GM12878 (cell line): ENCODE results near the gene DPP3. TPM values are rescaled to one million over a fixed set of nuclear protein-coding genes. Genes with fewer than 3 reads are reported as not detected.

Experiments
- ATAC-seq: fragments of 200-7000 bp; cut with Tn5 transposase; 3 replicates; pipeline ENCODE4 v1.9.1; 2020; ENCODE audit warnings: mild to moderate bottlenecking, moderate library complexity
- BruUV-seq: library from RNA; stranded (reverse); fragments of 400-500 nt; replicated peaks from 2 replicates; lab custom pipeline; 2021; lab: Mats Ljungman, UMichigan
- CTCF ChIA-PET: fragments of 300-600 bp; sonication (Branson Sonifier 250); formaldehyde crosslinking; extraction: SDS; loops from one replicate; lab custom pipeline; 2021; ENCODE audit warnings: inconsistent platforms; lab: Yijun Ruan, JAX
- POLR2A ChIA-PET: fragments of 350-600 bp; formaldehyde crosslinking; extraction: SDS; loops from one replicate; lab custom pipeline; 2021; ENCODE audit warnings: inconsistent platforms; lab: Charles Lee
- RAD21 ChIA-PET: fragments of 300-600 bp; sonication (Branson Sonifier 250); formaldehyde crosslinking; loops from one replicate; lab custom pipeline; 2023; ENCODE audit warnings: antibody characterized with exemption; ENCODE audit not compliant: unreplicated experiment; lab: Charles Lee
- SMC1A ChIA-PET: fragments of 300-600 bp; sonication (Branson Sonifier 250); formaldehyde crosslinking; loops from one replicate; lab custom pipeline; 2023; ENCODE audit not compliant: unreplicated experiment, uncharacterized antibody; lab: Charles Lee
- DNase-seq: peaks from one replicate; pipeline ENCODE4 v3.0.0-alpha.2; 2011; ENCODE audit warnings: low read depth, low spot score
- FAIRE-seq: peaks from 3 replicates; lab custom pipeline; 2011; peaks lifted over from hg19 to GRCh38; lab: Jason Lieb, UNC
- H2AFZ ChIP-seq: 2 replicates; pipeline ENCODE4 v1.6.0; 2011; ENCODE audit warnings: low read depth, low read length, control low read depth; ENCODE audit not compliant: control insufficient read depth
- H3K27ac ChIP-seq: 2 replicates; pipeline ENCODE4 v1.5.1; 2011; ENCODE audit warnings: control low read depth; ENCODE audit not compliant: control insufficient read depth, insufficient read depth
- H3K27me3 ChIP-seq, 2 experiments: replicated peaks in 1 of 2; 2 replicates each; pipeline versions ENCODE4 v1.6.0 to v1.6.1; 2011; ENCODE audit warnings: low read length in 1 of 2; ENCODE audit not compliant: control insufficient read depth in 2 of 2, insufficient read depth in 2 of 2
- H3K36me3 ChIP-seq, 2 experiments: 2 replicates each; pipeline ENCODE4 v1.5.1; 2011; ENCODE audit warnings: low read length in 1 of 2; ENCODE audit not compliant: control insufficient read depth in 2 of 2, insufficient read depth in 2 of 2
- H3K4me1 ChIP-seq: 2 replicates; pipeline ENCODE4 v1.6.1; 2011; ENCODE audit warnings: mild to moderate bottlenecking, low read length, moderate library complexity, mixed read lengths; ENCODE audit not compliant: control insufficient read depth, insufficient read depth
- H3K4me2 ChIP-seq: 2 replicates; pipeline ENCODE4 v1.6.0; 2011; ENCODE audit warnings: control low read depth; ENCODE audit not compliant: control insufficient read depth, insufficient read depth
- H3K4me3 ChIP-seq: fragments of 200-600 bp; sonication (generic); 2 replicates; pipeline ENCODE4 v1.5.1; 2016
- H3K79me2 ChIP-seq: 2 replicates; pipeline ENCODE4 v1.6.0; 2011; ENCODE audit warnings: low read length; ENCODE audit not compliant: control insufficient read depth, insufficient read depth
- H3K9ac ChIP-seq: 2 replicates; pipeline ENCODE4 v1.8.0; 2011; ENCODE audit warnings: low read length, control low read depth, mixed read lengths; ENCODE audit not compliant: control insufficient read depth, insufficient read depth
- H3K9me3 ChIP-seq: replicated peaks from 3 replicates; pipeline ENCODE4 v1.5.1; 2011; ENCODE audit warnings: mild to moderate bottlenecking, low read length; ENCODE audit not compliant: control insufficient read depth, insufficient read depth
- H4K20me1 ChIP-seq: 2 replicates; pipeline ENCODE4 v1.6.0; 2011; ENCODE audit not compliant: control insufficient read depth, insufficient read depth
- EP300 ChIP-seq, 2 experiments: fragments of 150-350 bp in 1 of 2; IDR thresholded peaks; 2 replicates each; pipeline ENCODE4 v1.6.1; 2011 to 2012; ENCODE audit warnings: low read depth in 2 of 2, low read length in 2 of 2, borderline replicate concordance in 1 of 2, improper control_type of control experiment in 1 of 2, inconsistent platforms in 1 of 2; ENCODE audit not compliant: control insufficient read depth in 1 of 2
- FOXM1 ChIP-seq: IDR thresholded peaks from 2 replicates; pipeline ENCODE4 v1.6.1; 2012; ENCODE audit warnings: low read depth, mild to moderate bottlenecking, inconsistent platforms, low read length, moderate library complexity
- IRF4 ChIP-seq: IDR thresholded peaks from 2 replicates; pipeline ENCODE4 v1.6.1; 2011; ENCODE audit warnings: low read depth, low read length
- KLF5 ChIP-seq: fragments of 450-650 bp; IDR thresholded peaks from 2 replicates; pipeline ENCODE4 v1.6.1; 2014; ENCODE audit warnings: mild to moderate bottlenecking; ENCODE audit not compliant: partially characterized antibody
- MXI1 ChIP-seq: fragments of 150-350 bp; IDR thresholded peaks from 2 replicates; pipeline ENCODE4 v1.6.1; 2011; ENCODE audit warnings: low read depth, mild to moderate bottlenecking, inconsistent platforms, low read length, improper control_type of control experiment
- NFXL1 ChIP-seq: fragments of 450-650 bp; IDR thresholded peaks from 2 replicates; pipeline ENCODE4 v1.6.1; 2017; ENCODE audit warnings: antibody characterized with exemption, mild to moderate bottlenecking, borderline replicate concordance
- NR2F1 ChIP-seq: fragments of 450-650 bp; conservative IDR thresholded peaks from 2 replicates; pipeline ENCODE4 v1.6.1; 2017; ENCODE audit warnings: mild to moderate bottlenecking
- SIN3A ChIP-seq: IDR thresholded peaks from 2 replicates; pipeline ENCODE4 v1.6.1; 2012; ENCODE audit warnings: low read depth, low read length, improper control_type of control experiment
- TAF1 ChIP-seq: IDR thresholded peaks from 2 replicates; pipeline ENCODE4 v1.6.1; 2011; ENCODE audit warnings: mild to moderate bottlenecking, low read depth, low read length, borderline replicate concordance
- WGBS: methylation state at CpG from one replicate; pipeline ENCODE4 v1.1.6; 2016; ENCODE audit warnings: low lambda C conversion rate; ENCODE audit not compliant: insufficient replicate concordance, insufficient coverage; ENCODE audit errors: missing lambda C conversion rate; 5-methylcytosine and 5-hydroxymethylcytosine counted together
- in situ Hi-C: fragments of 300-500 bp; cut with MboI; formaldehyde crosslinking; loops from 9 replicates; pipeline ENCODE4 v1.14.3; 2018; ENCODE audit warnings: mixed read lengths
- intact Hi-C: fragments of 100-400 bp; cut with micrococcal nuclease; formaldehyde crosslinking; loops from one replicate; pipeline ENCODE4 v1.14.2; 2022; ENCODE audit not compliant: unreplicated experiment
- polyA plus RNA-seq, 11 experiments: library from polyadenylated mRNA; depleted of rRNA in 4 of 11; unstranded in 6 of 11; stranded (reverse) in 5 of 11; fragments of >200 nt; fragmentation: Nextera tagmentation in 4 of 11; fragmentation: Illumina TruSeq in 1 of 11; extraction: Ambion mirVana in 4 of 11; extraction: Trizol in 1 of 11; gene quantifications; 1 replicate in 1 of 11; 2 replicates in 10 of 11; pipeline versions ENCODE4 v1.2.1 to v1.2.3, GENCODE V29; 2011 to 2016; ENCODE audit warnings: inconsistent platforms in 2 of 11, missing spikeins in 2 of 11, low read depth in 1 of 11
- total RNA-seq, 4 experiments: library from RNA; depleted of rRNA in 3 of 4; stranded (reverse); fragments of >200 nt in 3 of 4; fragmentation: Illumina TruSeq in 1 of 4; extraction: Trizol in 1 of 4; gene quantifications; 2 replicates each; pipeline versions ENCODE4 v1.2.1 to v1.2.3, GENCODE V29; 2013 to 2021
- TF ChIP-seq, protein P1 (sequence below): IDR thresholded peaks from 2 replicates; pipeline ENCODE4 v1.6.1; 2011; ENCODE audit warnings: borderline replicate concordance, low read depth, mild to moderate bottlenecking, moderate library complexity, low read length; ENCODE audit not compliant: insufficient read depth, poor library complexity, severe bottlenecking

DPP3 gene
- total and polyA plus RNA-seq, 10 of the 15 experiments (the other 5 are each of a cell fraction or from before 2014, with no cell fraction given), result 6.0 to 117 (median 78.1) TPM

DNA sequence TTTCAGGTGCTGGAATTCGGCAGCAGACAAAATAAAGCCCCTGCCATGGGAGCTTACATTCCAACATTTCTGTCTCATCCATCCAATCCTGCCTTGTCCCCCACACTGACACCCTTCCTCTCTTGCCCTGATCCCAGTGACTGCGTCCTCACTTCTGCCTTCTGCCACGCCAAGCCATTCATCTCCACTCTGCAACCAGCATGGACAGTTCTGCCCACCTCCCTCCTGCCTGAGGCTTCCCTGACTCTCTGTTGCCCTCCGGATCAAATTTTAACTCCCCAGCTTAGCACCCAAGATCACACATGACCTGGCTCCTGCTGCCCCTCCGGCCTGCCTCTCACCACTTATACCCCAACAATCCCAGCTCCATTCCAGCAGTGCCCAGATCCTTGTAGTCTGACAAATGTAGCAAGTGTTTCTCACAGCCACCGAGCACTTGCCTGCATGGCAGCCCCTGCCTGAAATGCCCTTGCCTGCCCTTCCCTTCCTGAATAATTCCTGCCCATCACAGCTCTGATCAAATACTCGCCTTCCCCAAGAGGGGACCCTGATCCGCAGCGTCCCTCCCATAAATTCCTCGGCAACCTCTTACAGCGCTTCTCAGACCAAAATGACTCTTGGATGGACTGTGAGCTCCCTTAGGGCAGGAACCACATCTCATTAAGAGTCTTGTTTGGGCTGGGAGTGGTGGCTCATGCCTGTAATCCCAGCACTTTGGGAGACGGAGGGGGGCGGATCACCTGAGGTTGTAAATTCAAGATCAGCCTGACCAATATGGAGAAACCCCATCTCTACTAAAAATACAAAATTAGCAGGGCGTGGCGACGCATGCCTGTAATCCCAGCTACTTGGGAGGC is 68.8 kb downstream of the DPP3 start (continued):
- TF ChIP-seq, protein P1, sequence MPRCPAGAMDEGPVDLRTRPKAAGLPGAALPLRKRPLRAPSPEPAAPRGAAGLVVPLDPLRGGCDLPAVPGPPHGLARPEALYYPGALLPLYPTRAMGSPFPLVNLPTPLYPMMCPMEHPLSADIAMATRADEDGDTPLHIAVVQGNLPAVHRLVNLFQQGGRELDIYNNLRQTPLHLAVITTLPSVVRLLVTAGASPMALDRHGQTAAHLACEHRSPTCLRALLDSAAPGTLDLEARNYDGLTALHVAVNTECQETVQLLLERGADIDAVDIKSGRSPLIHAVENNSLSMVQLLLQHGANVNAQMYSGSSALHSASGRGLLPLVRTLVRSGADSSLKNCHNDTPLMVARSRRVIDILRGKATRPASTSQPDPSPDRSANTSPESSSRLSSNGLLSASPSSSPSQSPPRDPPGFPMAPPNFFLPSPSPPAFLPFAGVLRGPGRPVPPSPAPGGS, result no peak
- TF ChIP-seq SIN3A, result no peak
- no peak for TF ChIP-seq TAF1
- TF ChIP-seq NFXL1, result no peak
- no peak for TF ChIP-seq IRF4
- no peak for TF ChIP-seq FOXM1
- TF ChIP-seq MXI1, result no peak
- no peak for TF ChIP-seq NR2F1
- no peak for TF ChIP-seq EP300 (IDR thresholded peaks at IDR 0.05; ENCODE audit: borderline replicate concordance in 1 of 2, control insufficient read depth in 1 of 2, low read depth in 2 of 2, low read length in 2 of 2)

DNA sequence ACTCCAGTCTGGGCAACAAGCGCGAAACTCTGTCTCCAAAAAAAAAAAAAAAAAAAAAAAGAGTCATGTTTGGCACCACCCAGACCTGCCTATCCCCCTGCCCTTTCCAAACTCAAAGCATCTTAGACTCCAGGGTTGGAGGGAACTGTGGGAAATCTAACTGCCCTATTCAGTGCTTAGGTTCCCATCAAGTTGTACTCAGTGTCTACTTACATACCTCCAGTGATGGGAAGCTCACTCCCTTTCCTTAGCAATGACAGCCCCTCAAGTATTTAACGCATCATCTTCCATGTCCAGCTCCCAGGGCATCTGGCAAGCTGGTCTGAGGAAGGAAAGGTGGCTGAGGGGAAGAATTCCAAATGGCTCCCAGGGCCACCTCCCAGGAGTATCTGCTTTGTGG is 69.5 kb downstream of the DPP3 start:
- H3K9me3 ChIP-seq, result no peaks in the 10 kb centered on the region
- no peaks in the 10 kb centered on the region for H3K27me3 ChIP-seq
- ChIA-PET CTCF (interaction anchor here (1.1 kb wide), 1 partner anchor 28 kb away, joined by 3 read pairs; no protein-coding TSS in a partner anchor), SMC1A (no interaction called here), POLR2A (no interaction called here), RAD21 (no interaction called here)
- no peaks in the 10 kb centered on the region for H3K4me1 ChIP-seq
- H3K9ac ChIP-seq, result no peak overlapping the region
- no peak overlapping the region for H3K4me3 ChIP-seq
- H3K27ac ChIP-seq, result no peak overlapping the region
- H3K4me2 ChIP-seq, result no peak overlapping the region
- BruUV-seq, result no TSS peak
- H2AFZ ChIP-seq, result no peak overlapping the region
- FAIRE-seq, result no peak
- in situ Hi-C loops (no loop called here), intact Hi-C loops (no loop called here)
- ATAC-seq, result no peak
- 86% methylated on average over 3 of the region's 3 CpGs for WGBS
- H4K20me1 ChIP-seq, result no peaks in the 10 kb centered on the region
- H3K79me2 ChIP-seq, result no peaks in the 10 kb centered on the region; the same call in 1 of the 2 replicates
- TF ChIP-seq KLF5 (no peak), SIN3A (no peak)
- H3K36me3 ChIP-seq, result no peaks in the 10 kb centered on the region
- DNase-seq, result no peak
